ENCODE data around the gene POM121L12. TPM values are rescaled to one million over a fixed set of nuclear protein-coding genes. Genes with fewer than 3 reads are reported as not detected.

POM121L12 gene
- not detected for polyA plus RNA-seq (ENCODE audit: insufficient read length in 3 of 3)
- long read RNA-seq, donor 1 = 0 reads
- long read RNA-seq, donor 2 = 0 reads
- long read RNA-seq, donor 3 = 0 reads
- long read RNA-seq, donor 4 = 0 reads
- long read RNA-seq, donor 5 = 0 reads
- long read RNA-seq, donor 6 = 0 reads
- long read RNA-seq, donor 7 = 0 reads
- long read RNA-seq, donor 8 = 0 reads
- long read RNA-seq, donor 9 = 0 reads
- long read RNA-seq, donor 10 = 0 reads
- long read RNA-seq, donor 11 = 0 reads
- long read RNA-seq, donor 12 = 0 reads
- long read RNA-seq, donor 13 = 0 reads
- long read RNA-seq, donor 14 = 0 reads
- long read RNA-seq, donor 15 = 0 reads
- long read RNA-seq, donor 16 = 0 reads

DNA sequence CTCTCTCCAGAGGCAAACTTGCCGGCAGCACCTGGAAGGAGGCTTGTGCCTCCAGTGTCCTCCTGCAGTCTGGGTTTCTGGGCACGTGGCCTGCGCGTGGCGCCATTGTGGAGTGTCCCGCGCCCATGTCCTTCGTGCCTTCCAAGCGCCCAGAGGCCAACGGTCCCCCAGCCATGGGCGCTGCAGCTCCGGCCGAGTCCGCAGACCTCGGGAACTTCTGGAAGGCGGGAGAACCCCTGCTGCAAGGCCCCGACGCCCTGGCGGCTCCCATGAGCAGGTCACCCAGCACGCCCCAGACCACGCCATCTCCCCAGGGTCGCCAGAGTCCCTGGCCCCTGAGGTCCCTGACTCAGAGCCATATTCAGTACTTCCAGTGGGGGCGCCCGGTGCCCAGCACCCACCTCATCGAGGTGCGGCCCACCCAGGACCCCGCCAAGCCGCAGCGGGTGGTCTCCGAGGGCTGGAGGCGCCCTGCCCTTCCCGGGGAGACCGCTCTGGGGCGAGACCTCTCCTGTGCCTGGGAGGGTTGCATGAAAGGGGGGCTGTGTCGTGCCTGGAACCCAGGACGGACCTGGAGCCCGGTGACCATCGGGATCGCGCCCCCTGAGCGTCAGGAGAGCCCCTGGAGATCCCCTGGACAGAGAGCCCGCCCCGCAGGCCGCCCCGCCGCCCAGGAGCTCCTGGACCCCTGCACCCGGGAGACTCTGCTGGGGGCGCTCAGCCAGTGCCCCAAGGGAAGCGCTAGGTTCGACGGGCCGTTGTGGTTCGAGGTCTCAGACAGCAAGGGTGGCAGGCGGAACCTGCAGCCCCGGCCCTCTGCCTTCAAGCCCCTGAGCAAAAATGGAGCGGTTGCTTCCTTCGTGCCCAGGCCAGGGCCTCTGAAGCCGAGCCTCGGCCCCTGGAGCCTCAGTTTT is at the start of gene POM121L12:
Gene POM121L12 (plus strand): TSS at position 135 of the 914 bp plus-strand sequence. CDS start 39 bp downstream, at position 174.
- no peak for DNase-seq (ENCODE audit: extremely low read depth in 1 of 11, low read depth in 9 of 11, low spot score in 4 of 11)

DNA sequence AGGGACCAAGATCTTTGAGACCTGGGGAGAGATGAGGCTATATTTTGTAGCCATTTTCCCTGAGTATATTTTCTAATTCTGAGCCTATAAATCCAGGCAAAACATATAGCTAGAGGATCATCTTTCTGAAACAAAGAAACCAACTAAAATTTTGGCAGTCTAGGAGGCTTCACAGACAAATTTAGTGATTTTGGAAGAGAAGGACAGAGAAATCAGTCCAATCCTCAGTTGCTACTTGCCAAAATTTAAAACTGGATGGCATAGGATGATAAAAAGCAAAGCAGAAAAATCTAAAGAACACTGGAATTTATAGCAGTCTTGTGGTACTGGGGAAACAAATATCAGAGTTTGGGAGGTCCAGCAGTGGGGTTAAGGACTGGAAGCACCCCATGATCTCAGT is 43.4 kb upstream of the POM121L12 start:
- no peak for DNase-seq (ENCODE audit: extremely low read depth in 1 of 11, low read depth in 9 of 11, low spot score in 4 of 11)

DNA sequence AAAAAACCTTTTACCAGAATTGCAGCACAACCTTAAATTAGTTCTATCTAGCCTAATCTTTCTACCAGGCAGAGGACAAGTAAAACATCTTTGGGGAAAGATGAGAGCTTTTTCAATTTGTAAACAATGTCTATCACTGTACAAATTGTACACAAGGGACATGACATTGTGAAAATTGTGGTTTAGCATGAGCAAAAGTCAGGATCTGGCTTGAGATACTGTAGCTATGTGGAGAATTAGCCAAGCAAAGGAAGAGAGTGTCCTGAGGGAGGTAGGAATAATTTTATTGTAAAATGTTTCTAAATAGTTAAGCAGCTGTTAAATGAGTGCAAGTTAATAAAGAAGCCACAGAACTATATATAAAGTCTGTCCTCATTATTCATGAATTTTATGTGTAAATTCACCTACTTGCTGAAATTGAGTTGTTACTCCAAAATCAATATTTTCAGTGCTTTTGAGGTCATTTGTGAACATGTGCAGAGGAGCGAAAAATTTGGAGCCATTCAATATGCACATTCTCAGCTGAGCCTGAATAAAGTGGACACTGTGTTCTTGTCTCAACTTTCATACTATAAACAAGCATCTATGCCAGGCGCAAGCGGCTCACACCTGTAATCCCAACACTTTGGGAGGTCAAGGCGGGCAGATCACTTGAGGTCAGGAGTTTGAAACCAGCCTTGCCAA is 42.8 kb upstream of the POM121L12 start:
- no peak for DNase-seq (ENCODE audit: extremely low read depth in 1 of 11, low read depth in 9 of 11, low spot score in 4 of 11)

DNA sequence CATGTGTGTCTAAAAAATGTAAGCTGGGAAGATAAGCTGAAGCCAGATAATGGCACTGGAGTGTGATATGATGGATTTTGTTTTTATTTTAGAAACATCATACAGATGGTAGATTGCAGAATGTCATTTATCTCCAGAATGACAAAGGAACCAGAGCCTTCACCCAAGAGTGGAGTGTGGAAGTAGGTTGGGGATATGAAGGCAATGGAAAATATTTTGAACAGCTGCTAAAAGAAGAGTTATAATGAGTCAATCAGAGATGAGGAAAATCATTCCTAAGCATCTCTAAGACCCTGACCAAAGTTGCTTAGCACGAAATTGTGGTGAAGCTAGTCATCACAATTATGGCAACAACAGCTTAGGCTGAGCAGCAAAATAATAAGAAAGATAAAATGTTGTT is 39.8 kb upstream of the POM121L12 start:
- no peak for DNase-seq (ENCODE audit: extremely low read depth in 1 of 11, low read depth in 9 of 11, low spot score in 4 of 11)

DNA sequence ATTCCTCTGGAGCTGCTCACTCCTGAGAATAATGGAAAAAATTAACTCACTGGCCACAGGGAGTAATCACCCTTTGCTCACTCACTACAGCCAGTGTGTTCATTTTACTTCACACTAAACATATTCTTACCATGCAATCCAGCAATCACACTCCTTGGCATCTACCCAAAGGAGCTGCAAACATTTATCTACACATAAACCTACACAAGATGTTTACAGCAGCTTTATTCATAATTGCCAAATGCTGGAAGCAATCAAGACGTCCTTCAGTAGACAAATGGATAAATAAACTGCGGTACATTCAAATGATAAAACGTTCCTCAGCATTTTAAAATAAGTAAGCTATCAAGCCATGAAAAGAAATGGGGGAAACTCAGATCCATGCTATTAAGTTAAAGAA is 34.2 kb upstream of the POM121L12 start:
- DNase-seq (ENCODE audit: extremely low read depth in 1 of 11, low read depth in 9 of 11, low spot score in 4 of 11) = no peak

DNA sequence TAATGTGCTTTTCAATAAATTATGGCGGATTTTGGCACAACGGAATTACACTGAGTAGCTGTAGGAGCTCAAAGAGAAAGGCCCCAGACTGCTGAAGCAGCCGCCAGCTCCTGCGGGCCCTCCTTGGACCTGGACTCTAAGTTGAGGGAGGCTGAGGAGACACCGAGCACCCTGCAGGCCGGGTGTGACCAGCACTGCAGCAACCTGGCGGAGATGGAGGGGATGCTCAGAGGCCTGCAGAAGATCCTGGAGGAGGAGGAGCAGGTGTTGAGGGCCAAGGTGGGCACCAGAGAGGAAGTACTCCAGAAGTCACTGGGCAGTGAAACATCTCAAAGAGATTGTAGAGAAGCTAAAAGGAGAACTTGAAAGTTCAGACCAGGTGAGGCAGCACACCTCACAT is 33.0 kb upstream of the POM121L12 start:
- no peak for DNase-seq (ENCODE audit: extremely low read depth in 1 of 11, low read depth in 9 of 11, low spot score in 4 of 11)

DNA sequence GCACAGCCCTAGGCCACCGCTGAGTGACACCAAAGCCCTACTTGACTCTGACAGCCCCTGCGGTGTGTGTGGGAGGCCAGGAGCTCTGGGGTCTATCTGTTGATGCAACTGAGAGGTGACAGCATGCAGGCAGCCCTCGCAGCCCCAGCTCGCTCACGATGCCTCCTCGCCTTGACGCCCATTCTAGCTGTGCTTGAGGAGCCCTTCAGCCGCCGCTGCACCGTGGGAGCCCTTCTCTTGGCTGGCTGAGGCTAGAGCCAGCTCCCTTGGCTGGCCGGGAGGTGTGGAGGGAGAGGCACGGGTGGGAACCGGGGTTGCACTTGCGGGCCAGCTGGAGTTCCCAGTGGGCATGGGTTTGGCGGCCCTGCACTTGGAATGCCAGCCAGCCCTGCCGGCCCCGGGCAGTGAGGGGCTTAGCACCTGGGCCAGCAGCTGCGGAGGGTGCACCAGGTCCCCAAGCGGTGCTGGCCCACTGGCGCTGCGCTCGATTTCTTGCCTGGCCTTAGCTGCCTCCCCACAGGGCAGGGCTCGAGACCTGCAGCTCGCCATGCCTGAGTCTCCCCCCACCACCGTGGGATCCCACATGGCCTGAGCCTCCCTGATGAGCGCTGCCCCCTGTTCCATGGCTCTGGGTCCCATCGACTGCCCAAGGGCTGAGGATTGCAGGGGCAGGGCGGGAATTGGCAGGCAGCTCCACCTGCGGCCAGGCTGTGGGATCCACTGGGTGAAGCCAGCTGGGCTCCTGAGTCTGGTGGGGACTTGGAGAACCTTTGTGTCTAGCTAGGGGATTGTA is 31.6 kb upstream of the POM121L12 start:
- DNase-seq (ENCODE audit: extremely low read depth in 1 of 11, low read depth in 9 of 11, low spot score in 4 of 11) = no peak

DNA sequence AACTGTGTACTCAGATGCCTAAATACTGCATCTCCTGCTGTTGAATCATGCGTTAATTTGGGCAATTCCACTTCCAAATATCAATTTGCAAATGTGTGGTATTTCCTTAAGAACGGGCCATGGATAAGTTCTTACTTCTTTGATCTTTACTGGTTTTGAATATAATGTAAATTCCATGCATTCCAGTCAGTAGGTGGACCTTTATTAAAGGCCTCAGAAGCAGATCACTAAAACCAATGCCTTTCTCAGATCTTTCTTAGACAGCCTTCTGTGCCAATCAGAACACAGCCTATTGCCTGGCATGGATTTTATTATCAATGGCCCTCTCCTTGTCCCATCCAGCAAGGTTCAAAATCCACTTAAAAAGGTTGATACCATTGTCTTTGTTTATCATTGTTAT is 21.5 kb upstream of the POM121L12 start:
- DNase-seq (ENCODE audit: extremely low read depth in 1 of 11, low read depth in 9 of 11, low spot score in 4 of 11) = no peak

DNA sequence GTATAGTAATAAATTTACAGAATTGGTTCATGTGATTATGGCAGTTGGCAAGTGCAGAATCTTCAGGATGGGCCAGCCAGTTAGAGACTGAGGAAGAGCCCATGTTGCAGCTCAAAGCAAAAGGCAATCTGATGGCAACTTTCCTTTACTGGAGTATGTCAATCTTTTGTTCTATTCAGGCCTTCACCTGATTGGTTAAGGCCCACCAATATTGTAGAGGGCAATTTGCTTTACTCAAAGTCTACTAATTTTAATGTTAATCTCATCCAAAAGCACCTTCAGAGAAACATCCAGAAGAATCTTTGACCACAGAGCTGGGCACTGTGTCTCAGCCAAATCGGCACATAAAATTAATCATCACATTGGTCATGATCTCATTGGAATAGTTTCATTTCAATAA is 20.0 kb upstream of the POM121L12 start:
- no peak for DNase-seq (ENCODE audit: extremely low read depth in 1 of 11, low read depth in 9 of 11, low spot score in 4 of 11)

DNA sequence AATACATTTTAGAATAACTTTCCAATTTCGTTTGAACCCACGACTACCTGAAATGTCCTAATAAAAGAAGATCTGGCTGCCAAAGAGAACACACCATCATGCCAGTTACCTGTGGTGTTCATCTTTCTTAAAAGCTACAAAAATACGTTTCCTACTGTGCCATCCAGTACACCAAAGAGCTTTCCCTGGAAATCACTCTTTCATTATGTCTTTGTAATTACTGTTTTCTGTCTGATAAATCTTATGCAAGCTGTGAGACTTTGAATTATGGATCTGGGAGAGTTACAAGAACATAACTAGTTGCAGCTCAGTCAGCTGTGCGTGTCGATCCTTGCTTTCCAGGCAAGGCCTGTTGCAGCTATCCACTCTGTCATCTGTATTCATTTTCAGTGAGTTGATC is 12.5 kb upstream of the POM121L12 start:
- DNase-seq (ENCODE audit: extremely low read depth in 1 of 11, low read depth in 9 of 11, low spot score in 4 of 11) = no peak

DNA sequence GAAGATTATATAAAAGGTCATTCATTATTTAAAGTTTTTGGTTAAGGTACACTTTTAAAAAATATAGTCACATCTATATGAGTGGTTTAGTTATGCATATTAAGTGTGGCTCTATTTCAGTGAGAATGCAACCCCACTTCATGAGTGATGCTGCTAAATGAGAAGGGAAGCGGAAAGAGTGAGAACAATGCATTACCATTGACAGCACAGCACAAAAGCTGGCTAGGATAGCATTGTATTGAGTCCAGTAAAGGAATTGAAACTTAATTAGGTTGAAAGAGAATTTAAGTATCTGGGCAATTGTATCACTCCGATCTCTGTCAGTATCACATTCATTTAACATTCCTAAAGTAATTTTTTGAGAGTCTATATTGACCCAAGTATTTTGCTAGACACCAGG is 13.2 kb downstream of the POM121L12 start:
- no peak for DNase-seq (ENCODE audit: extremely low read depth in 1 of 11, low read depth in 9 of 11, low spot score in 4 of 11)

DNA sequence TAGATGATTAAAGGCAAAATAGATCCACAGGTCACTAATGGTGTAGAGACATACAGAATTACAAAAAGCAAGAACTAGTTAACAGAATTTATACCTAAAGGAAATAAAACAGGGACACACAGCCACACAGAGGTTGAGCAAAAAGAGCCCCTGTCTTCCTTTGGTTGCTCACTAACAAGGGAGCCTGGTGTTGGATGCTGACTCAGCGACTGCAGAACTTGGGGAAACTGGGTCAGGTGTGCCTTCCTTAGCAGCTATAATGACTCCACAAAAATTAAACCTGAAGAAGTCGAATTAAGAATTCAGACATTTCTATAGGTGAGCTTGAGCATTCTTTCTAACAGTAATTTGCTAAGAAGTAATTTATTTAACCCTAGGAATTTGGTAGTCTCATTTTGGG is 15.0 kb downstream of the POM121L12 start:
- DNase-seq (ENCODE audit: extremely low read depth in 1 of 11, low read depth in 9 of 11, low spot score in 4 of 11) = no peak

DNA sequence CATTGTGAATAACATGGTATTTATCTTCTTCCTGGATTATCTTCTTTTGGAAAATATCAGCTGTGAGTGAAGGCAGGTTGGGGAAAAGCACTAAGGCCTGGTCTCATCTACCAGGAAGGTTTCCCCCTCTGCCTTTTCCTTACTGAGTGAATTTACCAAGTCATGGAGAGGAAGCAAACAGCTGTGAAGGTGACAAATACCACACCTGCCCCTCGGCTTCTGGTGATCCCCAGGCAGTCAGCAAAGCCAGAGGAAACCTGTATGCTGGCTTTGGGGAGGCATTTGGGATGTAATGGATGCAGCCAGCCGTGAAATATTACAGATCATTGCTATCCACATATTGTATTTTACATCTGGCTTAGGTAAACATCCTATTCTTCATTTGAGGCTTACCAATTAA is 24.2 kb downstream of the POM121L12 start:
- DNase-seq (ENCODE audit: extremely low read depth in 1 of 11, low read depth in 9 of 11, low spot score in 4 of 11) = no peak

DNA sequence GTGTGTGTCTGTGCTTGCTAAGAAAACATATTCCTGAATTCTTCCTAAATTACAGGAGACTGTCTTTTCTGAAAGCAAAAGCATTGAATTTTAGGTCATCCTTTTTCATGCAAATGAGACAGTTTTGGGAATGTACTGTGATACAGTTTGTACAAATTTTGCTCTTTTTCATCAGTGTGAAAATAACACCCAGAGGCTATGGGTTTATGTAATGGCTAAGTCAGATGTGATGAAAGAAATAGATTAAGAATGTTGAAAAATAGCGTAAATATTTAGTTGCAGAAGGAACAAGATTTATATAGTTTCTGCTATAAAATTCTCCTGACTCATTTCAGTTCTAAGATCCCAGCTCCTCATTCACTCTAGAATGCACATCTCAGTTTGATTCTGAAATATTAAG is 24.6 kb downstream of the POM121L12 start:
- DNase-seq (ENCODE audit: extremely low read depth in 1 of 11, low read depth in 9 of 11, low spot score in 4 of 11) = no peak

DNA sequence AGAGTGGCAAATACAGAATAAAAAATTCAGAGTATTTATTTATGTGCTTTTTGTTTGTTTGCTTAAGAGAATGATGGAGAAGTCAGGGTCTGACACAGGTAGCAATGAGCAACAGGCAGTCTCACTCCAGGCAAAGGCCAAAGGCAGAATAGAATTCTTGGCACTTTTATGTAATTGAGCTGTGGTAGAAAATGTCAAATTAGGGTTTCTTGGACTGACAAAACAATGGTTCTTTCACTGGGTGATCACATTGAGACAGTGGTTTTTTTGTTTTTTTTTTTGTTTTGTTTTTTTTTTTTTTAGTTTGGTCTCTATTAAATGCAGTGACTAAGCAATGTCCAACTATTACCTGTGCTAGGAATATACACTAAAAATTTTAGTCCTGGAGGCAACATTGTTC is 27.4 kb downstream of the POM121L12 start:
- no peak for DNase-seq (ENCODE audit: extremely low read depth in 1 of 11, low read depth in 9 of 11, low spot score in 4 of 11)

DNA sequence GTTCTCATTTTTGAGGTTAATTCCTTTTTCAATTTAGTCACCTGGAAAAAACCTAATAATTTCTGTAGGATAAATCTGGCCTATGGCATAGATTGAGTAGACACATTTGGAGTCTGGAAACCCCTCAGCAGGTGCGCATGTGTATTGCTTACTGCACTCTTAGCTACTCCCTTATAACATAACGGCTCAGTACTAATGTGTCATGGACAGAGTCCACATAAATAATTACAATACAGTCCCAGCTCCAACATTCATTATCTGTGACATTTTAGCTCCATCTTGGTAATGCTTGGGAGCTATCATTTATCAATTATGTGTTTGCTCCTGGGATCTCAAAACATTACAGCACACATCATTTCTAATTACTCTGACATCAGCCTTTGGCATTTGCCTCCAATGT is 33.2 kb downstream of the POM121L12 start:
- no peak for DNase-seq (ENCODE audit: extremely low read depth in 1 of 11, low read depth in 9 of 11, low spot score in 4 of 11)

DNA sequence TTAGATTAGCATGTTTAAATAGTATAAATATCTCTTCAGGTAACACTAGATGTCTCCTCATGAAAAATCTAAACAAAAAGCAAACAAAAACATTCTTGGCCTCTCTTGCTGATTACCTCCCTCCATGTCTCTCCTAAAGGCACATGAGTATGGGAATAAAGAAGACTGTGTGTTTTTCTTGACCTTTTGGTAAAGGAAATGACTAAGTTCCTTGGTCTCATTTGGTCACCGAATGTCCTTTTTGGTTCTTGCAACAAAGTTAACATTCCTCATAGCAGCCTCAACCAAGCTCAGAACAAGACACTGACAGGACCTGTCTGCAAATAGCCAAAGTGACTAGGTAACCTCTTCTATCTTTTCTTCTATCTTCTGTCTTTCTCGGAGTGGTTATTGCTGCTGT is 35.5 kb downstream of the POM121L12 start:
- no peak for DNase-seq (ENCODE audit: extremely low read depth in 1 of 11, low read depth in 9 of 11, low spot score in 4 of 11)
